B cell (primary cell): Measurements from ENCODE around the gene ATAD3C. TPM values are rescaled to one million over a fixed set of nuclear protein-coding genes. Genes with fewer than 3 reads are reported as not detected.
"Not testable (repeated sequence)": the region's sequence is repeated elsewhere in the genome, so short reads cannot be mapped to it uniquely, and the experiment has no call there.

Experiments
- ATAC-seq: fragments of 200-7000 bp; cut with Tn5 transposase; one replicate; pipeline ENCODE4 v1.10.0; 2021; ENCODE audit warnings: low read depth, mild to moderate bottlenecking, moderate number of reproducible peaks, moderate library complexity
- CTCF ChIA-PET: fragments of 350-600 bp; sonication (Branson Sonifier 250); formaldehyde crosslinking; loops from one replicate; lab custom pipeline; 2021; ENCODE audit warnings: antibody characterized with exemption, inconsistent platforms; lab: Charles Lee
- POLR2A ChIA-PET: fragments of 350-600 bp; sonication (Branson Sonifier 250); formaldehyde crosslinking; loops from one replicate; lab custom pipeline; 2021; ENCODE audit warnings: antibody characterized with exemption; lab: Charles Lee
- DNase-seq: peaks from one replicate; pipeline ENCODE4 v3.0.0; 2013
- H2AFZ ChIP-seq: 2 replicates; pipeline ENCODE4 v1.6.1; 2012; ENCODE audit warnings: mild to moderate bottlenecking, low read depth, low read length; ENCODE audit not compliant: insufficient read depth, poor library complexity, severe bottlenecking
- H3K27ac ChIP-seq, 2 donors: 1 replicate in 1 of 2; 2 replicates in 1 of 2; pipeline ENCODE4 v1.5.1; 2012 to 2013; ENCODE audit warnings: low read length in 2 of 2, mild to moderate bottlenecking in 2 of 2, moderate library complexity in 1 of 2
- H3K27me3 ChIP-seq, 4 experiments: fragments of 200-600 bp in 1 of 4; sonication (generic) in 1 of 4; replicated peaks in 1 of 4; 1 replicate in 2 of 4; 2 replicates in 2 of 4; pipeline versions ENCODE4 v1.6.1 to v1.7.0; 2013 to 2016; ENCODE audit warnings: low read length in 3 of 4, mild to moderate bottlenecking in 2 of 4, mixed read lengths in 1 of 4, moderate library complexity in 1 of 4; ENCODE audit not compliant: insufficient read depth in 4 of 4, control insufficient read depth in 3 of 4; ENCODE audit errors: control extremely low read depth in 1 of 4
- H3K36me3 ChIP-seq, 2 experiments: replicated peaks in 1 of 2; 1 replicate in 1 of 2; 2 replicates in 1 of 2; pipeline versions ENCODE4 v1.6.1 to v1.7.1; 2013; ENCODE audit warnings: low read length in 1 of 2; ENCODE audit not compliant: insufficient read depth in 2 of 2, control insufficient read depth in 1 of 2; ENCODE audit errors: control extremely low read depth in 1 of 2, extremely low read depth in 1 of 2
- H3K4me1 ChIP-seq, 2 donors: fragments of 200-600 bp in 1 of 2; sonication (generic) in 1 of 2; 1 replicate in 1 of 2; 2 replicates in 1 of 2; pipeline versions ENCODE4 v1.5.1 to v1.6.1; 2013 to 2017; ENCODE audit warnings: low read length in 2 of 2; ENCODE audit not compliant: control insufficient read depth in 2 of 2, insufficient read depth in 2 of 2
- H3K4me2 ChIP-seq: replicated peaks from 2 replicates; pipeline ENCODE3; 2012; ENCODE audit warnings: mild to moderate bottlenecking, low read depth, low read length; ENCODE audit not compliant: poor library complexity, severe bottlenecking
- H3K4me3 ChIP-seq, 5 experiments: fragments of 200-600 bp in 1 of 5; sonication (generic) in 1 of 5; 1 replicate in 3 of 5; 2 replicates in 2 of 5; pipeline versions ENCODE4 v1.5.1 to v1.7.0; 2011 to 2016; ENCODE audit warnings: low read length in 4 of 5, mild to moderate bottlenecking in 4 of 5, low read depth in 2 of 5, control low read depth in 1 of 5, moderate library complexity in 1 of 5; ENCODE audit not compliant: insufficient read depth in 1 of 5; ENCODE audit errors: control extremely low read depth in 1 of 5, extremely low read depth in 1 of 5
- H3K79me2 ChIP-seq: fragments of 200-600 bp; sonication (generic); one replicate; pipeline ENCODE4 v1.6.0; 2016; ENCODE audit warnings: low read length; ENCODE audit not compliant: control insufficient read depth, insufficient read depth
- H3K9ac ChIP-seq: fragments of 200-600 bp; sonication (generic); 2 replicates; pipeline ENCODE4 v1.6.1; 2017; ENCODE audit warnings: mild to moderate bottlenecking, low read length, moderate library complexity
- H3K9me3 ChIP-seq, 3 donors: one replicate each; pipeline versions ENCODE4 v1.6.1 to v1.7.1; 2013; ENCODE audit warnings: low read length in 2 of 3; ENCODE audit not compliant: control insufficient read depth in 2 of 3, insufficient read depth in 1 of 3; ENCODE audit errors: control extremely low read depth in 1 of 3
- H4K20me1 ChIP-seq: 2 replicates; pipeline ENCODE4 v1.6.0; 2012; ENCODE audit warnings: mild to moderate bottlenecking, low read length; ENCODE audit not compliant: insufficient read depth, control insufficient read depth, poor library complexity, severe bottlenecking
- H3K27ac Mint-ChIP-seq: one replicate; pipeline ENCODE4 v1.8.0; 2021; ENCODE audit warnings: mixed read lengths
- H3K27me3 Mint-ChIP-seq: one replicate; pipeline ENCODE4 v1.8.0; 2021; ENCODE audit warnings: mixed read lengths
- H3K4me1 Mint-ChIP-seq: one replicate; pipeline ENCODE4 v1.8.0; 2021; ENCODE audit warnings: mixed read lengths
- H3K4me3 Mint-ChIP-seq: one replicate; pipeline ENCODE4 v1.8.0; 2021; ENCODE audit warnings: mixed read lengths
- H3K9me3 Mint-ChIP-seq: one replicate; pipeline ENCODE4 v1.8.0; 2022; ENCODE audit warnings: mixed read lengths; ENCODE audit not compliant: insufficient read depth
- CTCF ChIP-seq: fragments of 200-600 bp; IDR thresholded peaks from one replicate; pipeline ENCODE4 v1.8.0; 2022; ENCODE audit warnings: antibody characterized with exemption, mild to moderate bottlenecking
- EZH2 ChIP-seq: IDR thresholded peaks from 2 replicates; pipeline ENCODE4 v1.6.1; 2012; ENCODE audit warnings: borderline replicate concordance, low read depth, mild to moderate bottlenecking, moderate library complexity, low read length; ENCODE audit not compliant: insufficient read depth, poor library complexity, severe bottlenecking
- WGBS: methylation state at CpG from one replicate; pipeline ENCODE4 v1.1.5; 2013; ENCODE audit warnings: missing lambda C conversion rate; ENCODE audit not compliant: insufficient coverage; 5-methylcytosine and 5-hydroxymethylcytosine counted together
- intact Hi-C: fragments of 100-400 bp; cut with micrococcal nuclease; formaldehyde crosslinking; loops from one replicate; pipeline ENCODE4 v1.10.0; 2022
- polyA plus RNA-seq: library from polyadenylated mRNA; depleted of rRNA; stranded (reverse); fragments of >200 nt; gene quantifications from 2 replicates; pipeline ENCODE4 v1.2.3, GENCODE V29; 2012
- total RNA-seq, 2 donors: library from RNA; stranded (reverse); fragments of 120-200 nt in 1 of 2; gene quantifications; 1 replicate in 1 of 2; 2 replicates in 1 of 2; pipeline versions ENCODE4 v1.2.3 to v1.2.4, GENCODE V29; 2013 to 2022

The ATAD3C gene
- total and polyA plus RNA-seq, 2 donors (not counting 1 experiment from before 2014, with no cell fraction given): 0.20 to 1.1 TPM

GRCh38 chr1:1411626-1412025, 37.9 kb upstream of the ATAD3C start:
- 97% methylated on average over 11 of the region's 13 CpGs for WGBS
- POLR2A ChIA-PET: no interaction called here

GRCh38 chr1:1412311-1412902, 37.1 kb upstream of the ATAD3C start:
- H3K36me3 ChIP-seq, H3K9me3 Mint-ChIP-seq, H3K4me2 ChIP-seq, H3K27ac Mint-ChIP-seq, intact Hi-C loops, CTCF ChIA-PET, DNase-seq, H3K27me3 ChIP-seq, H2AFZ ChIP-seq, ATAC-seq, H3K27ac ChIP-seq, POLR2A ChIA-PET, H3K27me3 Mint-ChIP-seq, H3K4me3 Mint-ChIP-seq, H3K9ac ChIP-seq, H3K9me3 ChIP-seq, H3K4me3 ChIP-seq: not testable (repeated sequence)
- H3K4me1 Mint-ChIP-seq: peaks cover 17% of the 10 kb centered on the region
- H3K79me2 ChIP-seq: peaks cover 33% of the 10 kb centered on the region
- H3K4me1 ChIP-seq: peaks cover 10 to 12% of the 10 kb centered on the region in 2 donors
- H4K20me1 ChIP-seq: peaks cover 14% of the 10 kb centered on the region
- WGBS: 69% methylated on average over 3 of the region's 11 CpGs

More at GRCh38 chr1:1411626-1412025, 37.9 kb upstream of the ATAD3C start:
- Mint-ChIP-seq H3K4me3 (no peak overlapping the region), H3K9me3 (no peaks in the 10 kb centered on the region), H3K27ac (no peak overlapping the region), H3K27me3 (no peaks in the 10 kb centered on the region), H3K4me1 (peaks cover 20% of the 10 kb centered on the region)
- no peak overlapping the region for H3K9ac ChIP-seq
- DNase-seq (no peak), ATAC-seq (no peak)
- H3K27me3 ChIP-seq: no peaks in the 10 kb centered on the region
- peaks cover 40% of the 10 kb centered on the region for H3K79me2 ChIP-seq
- no peak overlapping the region for H3K27ac ChIP-seq
- peaks cover 10 to 13% of the 10 kb centered on the region in 2 donors for H3K4me1 ChIP-seq
- H2AFZ ChIP-seq: no peak overlapping the region
- CTCF ChIA-PET: no interaction called here
- TF ChIP-seq CTCF (no peak), EZH2 (no peak)
- peaks cover 0 to 2% of the 10 kb centered on the region in 2 experiments for H3K36me3 ChIP-seq
- intact Hi-C loops: no loop called here
- no peaks in the 10 kb centered on the region for H3K9me3 ChIP-seq
- H3K4me2 ChIP-seq: no peak overlapping the region
- no peak overlapping the region for H3K4me3 ChIP-seq
- H4K20me1 ChIP-seq: peaks cover 16% of the 10 kb centered on the region
